Right lobe of liver (tissue), 4 donors: Measurements from ENCODE around the gene DNASE1L2.

Source experiments
- CTCF ChIP-seq, 4 donors: fragments of 200-600 bp in 3 of 4; fragments of 450-650 bp in 1 of 4; IDR thresholded peaks; one replicate each; pipeline versions ENCODE4 v1.5.1 to v1.8.0; 2016 to 2022; ENCODE audit warnings: antibody characterized with exemption in 4 of 4, mild to moderate bottlenecking in 2 of 4
- POLR2A ChIP-seq: fragments of 450-650 bp; IDR thresholded peaks from one replicate; pipeline ENCODE4 v1.6.1; 2017; ENCODE audit warnings: antibody characterized with exemption, mild to moderate bottlenecking
- donor health status: DM: no; HTN: no; CAD: no.
- donor health status: DM: no; HTN: no; CAD: no.
- donor health status: DM: no; HTN: yes; CAD: no.

DNA sequence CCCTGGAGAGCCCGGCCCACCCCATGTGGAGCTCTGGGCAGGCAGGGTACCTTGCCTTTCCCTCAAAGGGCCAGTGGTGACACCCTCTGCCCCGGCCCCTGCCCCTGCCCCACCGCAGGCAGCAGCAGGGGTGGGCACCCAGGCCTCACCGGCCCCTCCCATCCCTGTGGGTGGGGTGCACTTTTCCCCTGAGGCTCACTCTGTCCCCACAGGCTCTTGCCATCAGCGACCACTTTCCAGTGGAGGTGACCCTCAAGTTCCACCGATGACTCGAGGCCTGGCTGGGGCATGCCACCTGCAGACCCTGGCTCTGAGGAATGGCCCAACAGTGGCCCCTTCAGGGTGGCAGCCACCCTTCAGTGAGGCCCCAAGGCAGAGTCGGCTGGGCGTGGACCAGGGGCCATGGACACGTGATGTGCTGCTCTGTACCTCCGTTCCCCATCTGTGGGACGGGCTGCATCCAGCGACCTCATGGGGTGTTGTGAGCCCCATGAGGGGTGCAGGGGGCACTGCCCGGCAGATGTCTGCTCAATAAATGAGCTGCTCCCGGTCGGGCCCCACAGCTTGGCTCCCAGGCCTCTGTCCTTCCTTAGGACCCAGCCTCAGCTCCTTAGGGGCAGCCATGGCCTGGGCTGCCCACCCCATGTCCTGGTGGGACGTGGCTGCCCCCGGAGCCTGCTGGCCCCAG lies 2.0 kb downstream of the DNASE1L2 start:
- no peak for TF ChIP-seq CTCF (IDR thresholded peaks at IDR 0.05)
- TF ChIP-seq POLR2A = no peak
